ENCODE measurements around the gene CCDC88B. TPM values are rescaled to one million over a fixed set of nuclear protein-coding genes. Genes with fewer than 3 reads are reported as not detected.
"Not testable (repeated sequence)": the region's sequence is repeated elsewhere in the genome, so short reads cannot be mapped to it uniquely, and the experiment has no call there.

CCDC88B gene
- total RNA-seq, 4 donors from 2014 or later = 31.7 to 99.0 (median 43.9) TPM

DNA sequence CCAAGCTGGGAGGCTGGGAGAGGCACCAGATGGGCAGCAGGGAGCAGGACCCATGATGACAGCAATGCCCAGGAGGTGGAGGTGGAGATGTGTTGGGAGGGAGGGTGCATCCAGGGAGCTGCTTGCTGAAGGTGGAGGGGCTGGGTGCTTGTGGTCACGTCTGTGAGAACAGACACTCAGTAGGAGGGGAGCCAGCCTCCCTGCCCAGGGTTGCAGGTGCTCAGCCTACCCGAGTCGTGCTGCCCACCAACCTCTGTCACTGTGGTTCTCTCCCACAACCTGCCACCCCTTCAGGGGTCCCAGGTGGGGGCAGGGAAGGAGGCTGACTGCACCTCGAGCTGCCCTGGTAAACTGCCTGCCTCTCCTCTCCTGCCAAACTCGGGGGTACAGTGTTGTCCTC, 16.6 kb upstream of the CCDC88B start:
- Histone ChIP-seq H3K27me3 (no peaks in the 10 kb centered on the region), H3K4me1 (peaks cover 0 to 36% (median 4%) of the 10 kb centered on the region in 4 donors), H3K9me3 (no peaks in the 10 kb centered on the region), H3K4me3 (no peak overlapping the region), H3K27ac (peak overlapping the region in 1 of 4 donors; percentile 9), H3K36me3 (peaks cover 0 to 8% (median 0%) of the 10 kb centered on the region in 3 donors)
- TF ChIP-seq CTCF (IDR thresholded peaks at IDR 0.05) = no peak
- TF ChIP-seq POLR2A (IDR thresholded peaks at IDR 0.05) = no peak
- no peak for DNase-seq

- not testable (repeated sequence) for H3K4me3 ChIP-seq, H3K27me3 ChIP-seq, H3K36me3 ChIP-seq, H3K9me3 ChIP-seq, H3K27ac ChIP-seq, DNase-seq
- peaks cover 0 to 33% (median 1%) of the 10 kb centered on the region in 4 donors for H3K4me1 ChIP-seq
Observed at GRCh38 chr11:64323984-64324383, 16.0 kb upstream of the CCDC88B start.

GRCh38 chr11:64324692-64325469, 15.1 kb upstream of the CCDC88B start:
- DNase-seq = no peak
- Histone ChIP-seq H3K4me3 (no peak overlapping the region), H3K27me3 (no peaks in the 10 kb centered on the region), H3K27ac (no peak overlapping the region), H3K4me1 (peaks cover 0 to 33% (median 1%) of the 10 kb centered on the region in 4 donors), H3K36me3 (peaks cover 0 to 8% (median 0%) of the 10 kb centered on the region in 3 donors), H3K9me3 (no peaks in the 10 kb centered on the region)
- no peak for TF ChIP-seq POLR2A (IDR thresholded peaks at IDR 0.05)
- TF ChIP-seq CTCF (IDR thresholded peaks at IDR 0.05) = no peak

GRCh38 chr11:64327375-64327774, 12.6 kb upstream of the CCDC88B start:
- Histone ChIP-seq H3K4me1 (peaks cover 8 to 35% (median 13%) of the 10 kb centered on the region in 4 donors), H3K4me3 (no peak overlapping the region), H3K27ac (peak overlapping the region in 1 of 4 donors; percentile 50), H3K9me3 (no peaks in the 10 kb centered on the region), H3K36me3 (no peaks in the 10 kb centered on the region), H3K27me3 (no peaks in the 10 kb centered on the region)
- no peak for TF ChIP-seq POLR2A (IDR thresholded peaks at IDR 0.05)
- DNase-seq = no peak

- Histone ChIP-seq H3K36me3 (no peaks in the 10 kb centered on the region), H3K27me3 (no peaks in the 10 kb centered on the region), H3K27ac (peak overlapping the region in 1 of 4 donors; percentile 50), H3K4me3 (no peak overlapping the region), H3K9me3 (no peaks in the 10 kb centered on the region), H3K4me1 (peaks cover 8 to 35% (median 14%) of the 10 kb centered on the region in 4 donors)
- DNase-seq = peak in 1 of 3 donors; percentile 48
- TF ChIP-seq POLR2A (IDR thresholded peaks at IDR 0.05) (no peak), CTCF (IDR thresholded peaks at IDR 0.05) (no peak)
Observed at GRCh38 chr11:64327993-64328392, 12.0 kb upstream of the CCDC88B start.

GRCh38 chr11:64330888-64331287, 9.1 kb upstream of the CCDC88B start:
- TF ChIP-seq CTCF (IDR thresholded peaks at IDR 0.05) = no peak
- TF ChIP-seq POLR2A (IDR thresholded peaks at IDR 0.05) = no peak
- H3K9me3 ChIP-seq = no peaks in the 10 kb centered on the region
- peak in 1 of 3 donors; percentile 44 for DNase-seq
- no peaks in the 10 kb centered on the region for H3K27me3 ChIP-seq
- H3K27ac ChIP-seq = peak overlapping the region in 1 of 4 donors; percentile 56
- no peaks in the 10 kb centered on the region for H3K36me3 ChIP-seq
- H3K4me3 ChIP-seq = no peak overlapping the region
- H3K4me1 ChIP-seq = peaks cover 8 to 49% (median 21%) of the 10 kb centered on the region in 4 donors
